Activated gamma-delta T cell treated with anti-CD3 and anti-CD28 coated beads, Interleukin-2, amount 50 U/mL, for 16 hours (primary cell): ENCODE results near the gene TSPAN17.
"Not testable (repeated sequence)": the region's sequence is repeated elsewhere in the genome, so short reads cannot be mapped to it uniquely, and the experiment has no call there.

Experiments used
- DNase-seq: peaks from one replicate; pipeline ENCODE4 v3.0.0-alpha.2; 2020; ENCODE audit warnings: low read depth

The TSPAN17 gene, protein sequence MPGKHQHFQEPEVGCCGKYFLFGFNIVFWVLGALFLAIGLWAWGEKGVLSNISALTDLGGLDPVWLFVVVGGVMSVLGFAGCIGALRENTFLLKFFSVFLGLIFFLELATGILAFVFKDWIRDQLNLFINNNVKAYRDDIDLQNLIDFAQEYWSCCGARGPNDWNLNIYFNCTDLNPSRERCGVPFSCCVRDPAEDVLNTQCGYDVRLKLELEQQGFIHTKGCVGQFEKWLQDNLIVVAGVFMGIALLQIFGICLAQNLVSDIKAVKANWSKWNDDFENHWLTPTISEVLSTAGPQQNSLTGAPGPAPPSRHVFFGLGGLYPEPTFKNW

DNA sequence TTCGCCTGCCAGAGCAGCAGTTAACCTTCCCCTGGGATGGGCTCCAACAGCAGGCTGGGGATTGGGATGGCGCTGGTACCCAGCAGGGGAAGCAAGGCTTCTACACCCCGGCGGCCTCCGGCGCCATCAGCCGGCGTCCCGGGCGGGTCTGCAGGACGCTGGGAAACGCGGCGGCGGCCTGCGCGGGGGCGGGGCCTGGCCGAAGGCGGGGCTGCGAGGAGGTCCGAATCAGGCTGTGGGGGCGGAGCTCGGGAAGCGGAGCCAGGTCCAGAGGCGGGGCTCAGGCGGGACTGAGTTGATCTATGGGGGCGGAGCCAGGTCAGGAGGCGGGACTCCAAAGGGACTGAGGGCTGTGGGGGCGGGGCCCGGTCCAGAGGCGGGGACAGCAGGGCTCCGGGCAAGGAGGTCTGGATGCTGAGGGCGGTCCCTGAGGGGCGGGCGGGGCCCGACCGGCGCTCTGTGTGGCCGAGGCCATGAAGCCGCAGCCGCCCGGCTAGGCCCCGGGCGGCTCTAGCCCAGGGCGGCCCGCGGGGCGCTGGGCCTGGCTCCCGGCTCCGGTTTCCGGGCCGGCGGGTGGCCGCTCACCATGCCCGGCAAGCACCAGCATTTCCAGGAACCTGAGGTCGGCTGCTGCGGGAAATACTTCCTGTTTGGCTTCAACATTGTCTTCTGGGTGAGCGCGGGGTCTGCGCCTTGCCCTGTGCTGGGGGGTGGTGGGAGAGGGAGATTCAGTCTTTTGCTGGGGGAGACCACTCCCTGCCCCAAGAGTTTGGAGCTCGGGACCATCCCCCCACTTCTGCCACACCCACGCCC, at the start of gene TSPAN17:
TSPAN17 (plus strand) TSS at position 455 of the 813 bp plus-strand sequence; CDS start at position 587, 132 bp downstream.
- peak; percentile 94 for DNase-seq

DNA sequence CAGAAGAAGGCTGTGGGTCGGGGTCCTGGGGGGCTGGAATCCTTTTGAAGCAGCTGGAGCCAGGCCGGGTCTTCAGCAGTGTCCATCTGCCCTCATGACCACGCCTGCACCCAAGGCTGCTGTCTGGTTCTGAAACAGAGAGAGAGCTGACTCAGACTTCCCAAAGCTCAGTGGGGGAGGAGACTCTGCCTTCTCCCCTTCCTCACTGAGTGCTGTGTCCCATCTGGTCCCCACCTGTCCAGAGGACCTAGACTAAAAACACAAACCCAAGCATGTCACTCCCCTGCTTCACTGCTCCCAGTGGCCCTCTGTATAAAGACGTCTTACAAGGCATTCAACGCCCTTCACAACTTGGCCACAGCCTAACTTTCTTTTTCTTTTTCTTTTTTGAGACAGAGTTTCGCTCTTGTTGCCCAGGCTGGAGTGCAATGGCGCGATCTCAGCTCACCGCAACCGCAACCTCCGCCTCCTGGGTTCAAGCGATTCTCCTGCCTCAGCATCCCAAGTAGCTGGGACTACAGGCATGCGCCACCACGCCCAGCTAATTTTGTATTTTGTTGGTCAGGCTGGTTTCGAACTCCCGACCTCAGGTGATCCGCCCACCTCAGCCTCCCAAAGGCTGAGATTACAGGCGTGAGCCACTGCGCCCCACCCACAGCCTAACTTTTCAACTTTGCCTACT, 47.4 kb upstream of the TSPAN17 start:
- not testable (repeated sequence) for DNase-seq

DNA sequence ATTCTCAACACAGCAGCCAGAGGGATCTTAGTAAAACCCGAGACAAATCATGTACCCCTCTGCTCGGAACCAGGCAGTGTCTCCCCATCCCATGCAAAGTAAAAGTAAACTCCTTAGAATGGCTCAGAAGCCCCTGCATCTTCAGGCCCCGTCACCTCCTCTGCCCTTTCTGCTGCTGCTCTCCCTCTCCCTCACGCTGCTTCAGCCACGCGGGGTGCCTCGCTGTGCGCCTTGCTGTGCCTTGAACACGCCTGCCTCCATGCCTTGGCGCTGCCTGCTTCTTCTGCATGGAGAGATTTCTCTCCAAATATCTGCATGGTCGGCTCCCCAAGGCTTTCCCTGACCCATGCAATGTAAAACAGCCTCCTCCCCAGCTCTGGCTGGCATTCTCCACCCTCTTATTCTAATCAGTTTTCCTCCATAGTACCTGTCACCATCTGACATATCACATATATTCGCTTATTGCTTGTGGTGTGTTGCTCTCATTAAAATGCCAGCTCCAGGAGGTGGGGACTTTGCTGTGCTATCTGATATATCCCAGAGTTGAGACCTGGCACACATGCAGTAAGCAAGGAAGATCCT, 45.3 kb upstream of the TSPAN17 start:
- DNase-seq = no peak

DNA sequence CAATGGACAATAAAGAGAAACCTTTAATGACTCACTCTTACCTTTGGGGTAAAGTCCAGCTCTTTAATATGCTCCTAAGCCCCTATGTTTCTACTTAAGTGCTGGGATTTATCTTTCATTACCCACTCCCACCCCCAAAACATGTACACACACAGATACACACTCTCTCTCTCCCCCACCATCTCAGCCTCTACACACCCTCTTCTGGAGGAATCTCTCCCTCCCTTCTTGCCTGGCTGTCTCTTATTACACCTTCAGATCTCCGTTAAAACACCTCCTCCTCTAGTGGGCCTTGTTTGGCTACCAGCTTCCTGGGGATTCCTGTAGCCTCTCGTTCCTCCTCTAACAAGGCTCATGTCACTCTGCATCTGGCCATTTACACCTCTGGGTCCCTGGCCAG, 44.2 kb upstream of the TSPAN17 start:
- DNase-seq = no peak

DNA sequence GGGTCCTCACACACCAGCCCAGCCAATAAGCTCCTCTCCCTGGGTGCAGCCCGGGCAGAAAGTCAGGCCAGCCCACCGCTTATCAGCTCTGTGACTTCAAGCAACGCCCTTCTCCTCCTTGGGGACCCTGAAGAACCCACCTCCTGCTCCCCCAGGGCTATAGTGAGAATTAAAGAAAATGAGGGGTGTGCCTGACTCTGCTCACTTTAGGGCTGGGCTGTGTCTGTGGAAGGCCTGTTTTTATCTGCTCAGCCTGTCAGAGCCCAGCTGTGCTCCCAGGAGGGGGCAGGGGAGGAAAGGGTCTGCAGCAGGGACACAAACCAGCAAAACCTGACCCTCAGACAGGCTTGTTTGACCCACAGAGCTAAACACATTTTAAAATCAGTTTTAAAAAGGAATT, 41.3 kb upstream of the TSPAN17 start:
- DNase-seq = no peak

DNA sequence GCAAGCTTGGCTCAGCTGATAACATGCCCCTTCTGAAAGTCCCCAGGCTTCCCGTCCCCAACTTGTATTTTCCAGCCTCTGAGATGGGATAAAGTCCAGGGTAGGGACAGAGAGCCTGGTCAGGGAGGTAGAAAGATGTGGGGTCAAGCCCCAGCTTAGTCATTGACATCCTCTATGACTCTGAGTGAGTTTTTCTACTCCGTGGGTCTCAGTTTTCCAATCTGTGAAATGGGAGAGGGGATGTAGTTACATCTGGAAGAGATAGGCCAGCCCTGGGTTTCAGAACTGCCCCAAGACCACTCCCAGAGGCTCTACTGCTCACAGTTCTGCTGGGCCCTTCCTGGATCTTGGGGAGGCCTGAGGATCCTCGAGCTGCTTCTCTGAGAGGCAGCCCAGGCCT, 40.4 kb upstream of the TSPAN17 start:
- no peak for DNase-seq

DNA sequence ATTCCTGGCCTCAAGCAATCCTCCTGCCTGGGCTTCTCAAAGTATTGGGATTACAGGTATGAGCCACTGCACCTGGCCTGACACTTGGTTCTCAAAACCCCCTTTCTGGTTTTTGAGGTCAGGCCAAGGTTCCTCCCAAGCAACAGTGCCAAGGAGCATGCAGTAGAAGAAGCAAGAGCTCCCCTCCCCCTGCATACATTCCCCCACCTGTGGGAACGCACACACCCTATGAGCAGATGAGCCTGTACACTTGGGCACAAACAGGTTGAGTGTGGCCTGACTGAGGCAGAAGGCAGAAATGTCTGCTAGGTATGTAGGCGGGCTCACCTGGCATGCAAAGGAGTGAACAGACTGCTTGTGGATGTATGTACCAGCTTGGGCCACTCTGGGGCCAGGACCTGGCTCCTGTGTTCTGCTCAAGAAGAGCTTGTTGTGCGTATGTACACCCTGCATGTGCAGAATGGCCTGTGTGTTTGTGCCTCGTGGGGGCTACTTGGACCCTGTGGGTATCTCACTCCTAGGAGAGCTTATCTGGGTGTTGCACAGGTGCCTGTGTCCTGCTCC, 39.1 kb upstream of the TSPAN17 start:
- no peak for DNase-seq

DNA sequence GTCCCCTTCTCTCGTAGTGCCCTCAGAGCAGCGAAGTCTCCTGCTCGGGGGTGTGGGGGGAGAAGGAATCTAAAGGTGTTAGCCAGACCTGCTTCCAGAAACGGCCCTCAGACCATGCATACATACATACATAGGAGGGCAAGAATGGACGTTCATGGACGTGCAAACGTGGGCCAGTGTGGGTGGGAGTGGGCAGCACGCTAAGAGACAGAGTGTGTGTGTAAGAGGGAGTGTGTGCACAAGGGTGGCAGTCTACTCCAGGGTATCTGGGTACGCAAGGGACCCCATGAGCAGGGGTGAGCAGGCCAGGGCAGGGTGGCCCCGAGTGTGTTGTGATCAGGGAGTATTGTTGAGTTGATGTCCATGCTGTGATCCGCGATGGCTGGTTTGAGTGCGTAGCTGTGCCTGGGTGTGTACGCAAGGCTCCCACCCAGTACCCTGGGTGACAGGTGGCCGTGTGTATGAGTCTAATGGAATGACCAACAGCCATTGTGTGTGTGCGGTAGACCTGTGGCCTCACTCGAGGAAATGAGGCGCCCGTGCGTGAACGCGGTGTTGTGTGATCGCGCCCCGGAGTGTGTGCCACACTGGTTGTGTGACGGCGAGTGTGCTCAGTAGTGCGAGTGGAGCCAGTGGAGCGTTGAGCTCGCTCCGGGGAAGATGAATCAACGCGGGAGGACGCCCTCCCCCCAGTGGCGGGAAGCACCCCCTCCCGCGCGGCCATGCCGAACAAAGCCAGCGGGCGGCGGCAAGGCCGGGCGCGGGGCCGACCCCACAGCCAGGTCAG, 38.2 kb upstream of the TSPAN17 start:
- no peak for DNase-seq

DNA sequence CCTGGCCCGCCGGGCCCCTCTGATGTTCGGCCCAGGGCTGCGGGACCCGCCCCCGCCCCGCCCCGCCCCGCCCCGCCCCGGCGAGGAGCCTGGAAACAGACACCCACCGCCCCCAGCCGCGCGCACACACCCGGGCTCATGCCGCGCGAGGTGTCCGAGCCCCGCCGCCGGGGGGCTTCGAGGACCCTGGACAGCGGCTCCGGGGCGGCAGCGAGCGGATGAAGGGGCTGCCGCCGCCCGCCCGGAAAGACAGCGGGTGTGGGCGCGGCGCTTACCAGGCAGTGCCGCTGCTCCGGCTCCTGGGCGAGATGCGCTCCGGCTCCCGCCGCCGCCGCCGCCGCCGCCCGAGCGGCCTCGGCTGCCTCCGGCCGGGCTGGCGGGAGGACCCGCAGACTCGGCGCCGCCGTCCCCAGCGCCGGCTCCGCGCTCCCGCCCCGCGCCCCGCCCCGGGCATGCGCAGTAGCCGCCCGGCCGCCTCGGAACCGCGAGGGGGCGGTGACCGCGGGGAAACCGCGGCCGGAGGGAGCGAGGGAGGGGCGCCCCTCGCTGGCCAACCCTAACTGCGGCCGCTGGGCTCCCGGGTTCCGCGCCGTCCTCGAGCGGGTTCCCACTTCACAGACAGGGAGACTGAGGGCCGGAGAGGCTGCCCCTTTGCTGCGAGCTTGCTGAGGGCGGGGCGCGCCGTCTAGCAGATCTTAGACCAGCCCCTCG, 37.4 kb upstream of the TSPAN17 start, which contains the start of gene GPRIN1:
GPRIN1 (minus strand) TSS at position 433 of the 711 bp plus-strand sequence. CDS start 10,322 bp downstream, outside the sequence.
- no peak for DNase-seq

DNA sequence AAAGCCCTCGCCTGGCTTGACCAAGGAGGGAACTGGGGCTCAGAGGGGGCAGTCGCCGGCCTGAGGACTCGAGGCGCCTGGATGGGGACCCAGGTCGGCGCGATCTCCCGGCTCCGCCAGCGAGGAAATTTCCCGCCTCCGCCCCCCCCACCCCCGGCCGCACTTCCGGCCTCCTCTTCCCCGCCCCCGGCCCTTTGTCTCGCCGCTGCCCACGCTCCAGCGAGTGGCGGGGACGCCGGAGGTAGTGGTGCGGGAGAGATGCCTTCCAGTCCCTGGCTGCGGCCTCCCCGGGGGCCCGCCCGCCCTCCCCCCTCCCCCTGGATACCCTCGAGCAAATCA, 36.9 kb upstream of the TSPAN17 start:
- no peak for DNase-seq

DNA sequence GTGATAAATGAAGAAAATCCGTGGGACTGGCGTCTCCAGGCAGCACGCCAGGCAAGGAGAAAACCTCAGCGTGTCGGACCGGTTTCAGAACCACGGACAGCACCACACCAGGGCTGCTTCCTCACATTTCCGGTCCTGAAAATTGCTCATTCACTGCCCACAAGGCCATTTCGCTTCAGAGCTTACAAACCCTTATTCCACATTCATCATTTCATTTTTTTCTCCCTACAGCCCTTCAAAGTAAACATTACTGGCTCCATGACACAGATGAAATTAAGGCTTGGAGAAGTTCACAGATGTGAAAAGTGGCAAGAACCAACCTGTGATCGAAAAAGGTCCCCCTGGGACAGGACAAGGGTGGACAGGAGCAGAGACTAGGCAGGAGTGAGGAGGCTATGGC, 35.8 kb upstream of the TSPAN17 start:
- DNase-seq = no peak

DNA sequence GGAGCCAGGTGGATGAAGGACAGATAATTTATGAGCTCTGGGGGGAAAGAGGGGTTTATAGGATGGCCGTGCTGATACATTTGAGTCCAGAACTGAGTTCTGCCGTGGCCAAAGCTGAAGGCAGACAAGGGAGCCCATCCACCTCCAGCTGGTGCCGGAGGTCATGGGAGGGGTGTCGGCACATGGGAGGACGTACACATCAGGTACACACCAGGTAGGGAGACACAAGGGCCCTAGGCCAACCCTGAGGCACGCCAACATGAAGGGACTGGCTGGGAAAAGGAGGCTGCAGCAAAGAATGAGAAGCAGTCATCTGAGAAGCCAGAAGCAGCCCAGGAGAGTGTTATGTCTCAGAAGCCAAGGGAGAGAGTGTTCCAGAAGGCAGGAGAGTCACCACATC, 35.3 kb upstream of the TSPAN17 start:
- no peak for DNase-seq

DNA sequence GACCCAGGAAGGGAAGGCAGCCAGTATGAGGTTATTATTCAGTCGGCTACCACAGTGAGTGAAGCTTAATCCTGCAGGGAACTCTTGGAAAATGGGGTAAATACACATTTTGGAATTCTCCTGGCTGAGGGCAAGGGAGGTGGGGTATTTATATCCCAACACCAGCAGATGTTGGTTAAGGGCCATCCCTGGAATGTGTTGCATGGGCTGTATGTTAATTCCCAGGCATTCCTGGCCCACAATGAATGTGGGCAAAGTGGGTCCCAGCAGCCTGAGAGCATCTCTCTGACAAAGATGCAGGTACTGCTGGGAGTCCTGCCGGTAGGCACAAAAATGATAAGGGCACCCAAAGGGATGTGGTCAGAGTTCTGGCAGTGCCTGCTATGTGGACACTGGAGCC, 34.4 kb upstream of the TSPAN17 start:
- no peak for DNase-seq

DNA sequence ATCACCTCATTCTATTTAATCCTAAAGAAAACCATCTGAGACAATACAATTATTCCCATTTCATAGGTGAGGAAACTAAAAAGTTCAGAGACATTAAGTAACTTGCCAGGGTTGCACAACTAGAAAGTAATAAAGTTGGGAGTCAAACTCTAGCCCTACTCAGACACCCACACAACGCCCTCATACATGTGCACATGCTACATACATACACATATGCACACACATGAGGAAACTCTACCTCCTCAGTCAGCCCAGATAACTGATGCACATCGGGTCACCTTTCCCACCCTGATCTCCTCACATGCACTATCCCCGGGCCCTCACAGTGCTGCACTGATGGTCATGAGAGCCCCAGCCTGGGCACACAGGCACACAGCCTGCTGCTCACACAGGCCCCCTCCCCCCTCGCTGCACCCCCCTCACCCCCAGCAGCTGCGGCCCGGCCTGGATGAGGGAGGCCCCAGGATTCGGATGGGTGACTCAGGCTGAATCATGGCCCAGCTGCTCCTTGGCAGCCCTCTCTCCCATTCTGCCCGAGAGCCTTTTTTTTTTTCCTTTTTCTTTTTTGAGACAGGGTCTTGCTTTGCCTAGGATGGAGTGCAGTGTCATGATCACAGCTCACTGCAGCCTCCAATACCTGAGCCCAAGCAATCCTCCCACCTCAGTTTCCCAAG, 32.3 kb upstream of the TSPAN17 start:
- no peak for DNase-seq

DNA sequence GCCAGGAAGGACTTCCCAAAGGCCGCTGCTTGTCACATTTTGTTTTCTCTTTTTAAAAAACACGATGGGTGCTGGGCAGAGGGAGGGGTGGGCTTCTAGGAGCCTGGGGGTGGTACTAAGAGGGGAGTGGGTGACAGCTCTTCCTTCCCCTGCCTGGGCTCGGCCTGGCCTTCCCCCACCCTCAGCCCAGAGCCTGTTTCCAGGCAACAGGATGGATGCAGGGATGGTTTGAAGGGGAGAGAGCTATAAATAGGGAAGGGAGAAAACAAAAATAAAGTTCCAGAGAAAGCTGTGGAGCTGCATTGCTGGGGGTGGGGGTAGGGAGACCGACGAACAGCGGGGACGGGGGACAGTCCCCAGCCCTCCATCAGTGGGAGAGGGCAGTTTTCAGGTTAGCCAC, 30.8 kb upstream of the TSPAN17 start:
- no peak for DNase-seq

DNA sequence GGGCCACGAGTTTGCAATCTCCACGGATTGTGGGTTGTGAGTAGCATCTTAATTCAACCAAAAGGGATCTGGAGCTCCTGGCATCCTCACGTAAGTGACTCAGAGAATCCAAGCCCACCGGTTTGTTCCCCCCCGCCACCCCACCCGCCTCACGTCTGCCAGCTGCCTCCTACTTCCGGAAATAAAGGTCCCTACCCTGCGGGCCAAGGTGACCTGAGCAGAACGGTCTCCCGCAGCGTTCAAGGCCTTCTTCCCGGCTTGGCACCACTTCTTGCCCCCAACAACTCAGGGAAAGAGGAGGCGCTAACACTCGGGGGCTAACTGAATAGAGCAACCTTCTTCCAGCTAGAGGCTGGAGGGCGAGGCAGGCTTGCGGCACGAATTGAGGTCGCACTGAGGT, 28.5 kb upstream of the TSPAN17 start:
- no peak for DNase-seq

DNA sequence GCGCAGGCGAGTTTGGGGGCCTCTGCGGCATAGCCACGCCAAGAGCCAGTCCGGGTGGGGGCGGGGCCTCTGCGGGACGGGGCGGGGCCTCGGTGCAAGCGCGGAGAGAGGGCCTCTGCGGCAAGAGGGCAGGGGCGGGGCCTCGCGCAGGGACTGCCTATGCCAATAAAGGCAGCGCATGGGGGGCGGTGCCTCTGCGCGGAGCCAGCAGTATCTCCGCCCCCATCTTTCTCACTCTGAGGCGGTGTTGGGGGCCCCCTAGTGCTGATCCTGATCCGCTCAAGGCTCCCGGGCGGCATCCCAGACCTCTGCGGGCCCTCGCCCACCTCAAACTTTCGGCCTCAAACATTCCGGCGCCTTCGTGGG, 28.1 kb upstream of the TSPAN17 start:
- peak; percentile 54 for DNase-seq

DNA sequence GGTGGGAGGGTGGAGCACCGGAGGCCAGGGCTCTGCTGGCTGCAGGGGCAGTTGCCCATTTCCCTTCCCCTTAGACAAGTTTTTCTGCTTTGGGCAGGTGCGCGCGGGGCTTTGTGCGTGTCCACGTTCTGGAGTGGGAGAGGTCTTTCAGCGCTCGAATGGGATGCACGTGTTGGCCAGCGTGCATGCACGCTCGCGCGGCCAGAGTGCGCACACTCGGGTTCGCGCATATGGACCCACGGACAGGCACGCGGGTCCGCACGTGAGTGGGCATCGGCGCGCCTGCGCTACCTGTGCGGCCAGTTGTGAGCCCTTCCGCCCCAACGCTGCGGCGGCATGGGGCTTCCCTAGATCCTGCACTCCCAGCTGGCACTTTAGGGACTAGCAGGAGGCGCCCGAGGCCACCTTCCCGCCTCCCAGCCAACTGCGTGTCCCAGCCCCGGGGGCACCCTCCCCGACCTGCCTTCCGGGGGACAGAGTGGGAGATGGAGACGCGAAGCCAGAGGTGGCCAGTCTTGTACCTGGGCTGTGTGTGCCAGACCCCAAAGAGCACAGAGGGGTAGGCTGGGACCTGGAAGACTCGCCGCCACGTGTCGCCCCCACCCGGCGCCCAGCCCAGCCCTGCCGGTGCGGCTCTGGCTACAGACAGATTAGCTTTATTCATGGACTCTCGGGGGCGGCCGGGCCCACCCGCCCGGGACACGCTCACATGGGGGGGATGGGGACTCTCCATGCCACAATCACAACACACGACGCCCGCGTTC, 27.5 kb upstream of the TSPAN17 start:
- DNase-seq = no peak

DNA sequence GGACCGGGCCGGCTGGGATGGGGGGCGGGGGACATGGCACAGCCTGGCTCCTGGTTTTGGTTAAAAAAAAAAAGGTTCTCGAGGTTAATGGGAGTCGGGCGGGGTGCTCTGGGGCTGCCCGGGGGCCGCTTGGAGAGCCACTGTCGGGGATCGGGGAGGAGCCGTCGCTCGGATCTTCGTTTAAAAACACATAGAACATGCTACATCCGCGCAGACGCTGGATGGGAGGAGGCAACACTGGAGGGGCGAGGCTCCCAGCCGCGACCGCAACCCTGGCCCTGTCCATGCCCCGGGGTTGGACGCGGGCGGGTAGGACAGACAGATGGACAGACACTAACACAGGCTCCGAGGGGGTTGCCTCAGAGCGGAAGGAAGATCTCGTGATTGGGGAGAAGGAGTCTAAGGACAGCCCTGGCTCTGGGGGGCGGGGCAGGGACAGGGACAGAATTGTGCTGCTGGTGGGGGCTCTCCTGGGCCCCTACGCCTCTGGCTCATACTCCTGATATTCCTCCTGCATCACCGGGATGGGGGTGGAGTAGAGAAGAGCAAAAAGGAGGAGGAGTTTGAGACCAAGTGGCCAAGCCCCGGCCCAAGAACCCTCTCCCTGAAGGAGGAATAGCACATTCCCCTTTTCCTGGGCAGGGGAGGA, 26.8 kb upstream of the TSPAN17 start:
- no peak for DNase-seq
